IMR-90 (cell line): ENCODE data around the gene SCRG1.

Experiments
- CEBPB ChIP-seq: IDR thresholded peaks from 2 replicates; pipeline ENCODE4 v1.6.1; 2012; ENCODE audit warnings: low read depth, low read length, improper control_type of control experiment
- CHD1 ChIP-seq: IDR thresholded peaks from 2 replicates; pipeline ENCODE4 v1.6.1; 2012; ENCODE audit warnings: low read depth, low read length, improper control_type of control experiment
- FOS ChIP-seq: fragments of 150-350 bp; IDR thresholded peaks from 2 replicates; pipeline ENCODE4 v1.6.1; 2016; ENCODE audit warnings: low read depth, low read length
- MAFK ChIP-seq: IDR thresholded peaks from 2 replicates; pipeline ENCODE4 v1.6.1; 2012; ENCODE audit warnings: low read depth, low read length, improper control_type of control experiment
- MAZ ChIP-seq: IDR thresholded peaks from 2 replicates; pipeline ENCODE4 v1.6.1; 2012; ENCODE audit warnings: low read depth, mild to moderate bottlenecking, low read length, improper control_type of control experiment, moderate library complexity, borderline replicate concordance
- MXI1 ChIP-seq: IDR thresholded peaks from 2 replicates; pipeline ENCODE4 v1.6.1; 2012; ENCODE audit warnings: low read depth, mild to moderate bottlenecking, low read length, moderate library complexity, borderline replicate concordance
- POLR2A ChIP-seq: IDR thresholded peaks from 2 replicates; pipeline ENCODE4 v1.6.1; 2012; ENCODE audit warnings: mild to moderate bottlenecking, low read depth, low read length
- RAD21 ChIP-seq: IDR thresholded peaks from 2 replicates; pipeline ENCODE4 v1.6.1; 2012; ENCODE audit warnings: low read length, improper control_type of control experiment
- RCOR1 ChIP-seq: IDR thresholded peaks from 2 replicates; pipeline ENCODE4 v1.6.1; 2012; ENCODE audit warnings: mild to moderate bottlenecking, low read length, improper control_type of control experiment; ENCODE audit not compliant: insufficient replicate concordance
- RFX5 ChIP-seq: IDR thresholded peaks from 2 replicates; pipeline ENCODE4 v1.8.0; 2012; ENCODE audit warnings: low read depth, mild to moderate bottlenecking, low read length, moderate library complexity
- SMC3 ChIP-seq: fragments of 150-350 bp; IDR thresholded peaks from 2 replicates; pipeline ENCODE4 v1.6.1; 2016; ENCODE audit warnings: low read depth, mild to moderate bottlenecking, antibody characterized with exemption, low read length, moderate library complexity
- TF ChIP-seq, protein P1 (sequence below): conservative IDR thresholded peaks from 2 replicates; pipeline ENCODE4 v1.5.1; 2012; ENCODE audit warnings: mild to moderate bottlenecking, low read depth, low read length, improper control_type of control experiment
- TF ChIP-seq, protein P2 (sequence below): fragments of 150-350 bp; IDR thresholded peaks from 2 replicates; pipeline ENCODE4 v1.6.1; 2016; ENCODE audit warnings: low read depth, mild to moderate bottlenecking, low read length, moderate library complexity, borderline replicate concordance
- TF ChIP-seq, protein P3 (sequence below): fragments of 150-350 bp; IDR thresholded peaks from 2 replicates; pipeline ENCODE4 v1.6.1; 2017; ENCODE audit warnings: mild to moderate bottlenecking, antibody characterized with exemption, low read length, low read depth

DNA sequence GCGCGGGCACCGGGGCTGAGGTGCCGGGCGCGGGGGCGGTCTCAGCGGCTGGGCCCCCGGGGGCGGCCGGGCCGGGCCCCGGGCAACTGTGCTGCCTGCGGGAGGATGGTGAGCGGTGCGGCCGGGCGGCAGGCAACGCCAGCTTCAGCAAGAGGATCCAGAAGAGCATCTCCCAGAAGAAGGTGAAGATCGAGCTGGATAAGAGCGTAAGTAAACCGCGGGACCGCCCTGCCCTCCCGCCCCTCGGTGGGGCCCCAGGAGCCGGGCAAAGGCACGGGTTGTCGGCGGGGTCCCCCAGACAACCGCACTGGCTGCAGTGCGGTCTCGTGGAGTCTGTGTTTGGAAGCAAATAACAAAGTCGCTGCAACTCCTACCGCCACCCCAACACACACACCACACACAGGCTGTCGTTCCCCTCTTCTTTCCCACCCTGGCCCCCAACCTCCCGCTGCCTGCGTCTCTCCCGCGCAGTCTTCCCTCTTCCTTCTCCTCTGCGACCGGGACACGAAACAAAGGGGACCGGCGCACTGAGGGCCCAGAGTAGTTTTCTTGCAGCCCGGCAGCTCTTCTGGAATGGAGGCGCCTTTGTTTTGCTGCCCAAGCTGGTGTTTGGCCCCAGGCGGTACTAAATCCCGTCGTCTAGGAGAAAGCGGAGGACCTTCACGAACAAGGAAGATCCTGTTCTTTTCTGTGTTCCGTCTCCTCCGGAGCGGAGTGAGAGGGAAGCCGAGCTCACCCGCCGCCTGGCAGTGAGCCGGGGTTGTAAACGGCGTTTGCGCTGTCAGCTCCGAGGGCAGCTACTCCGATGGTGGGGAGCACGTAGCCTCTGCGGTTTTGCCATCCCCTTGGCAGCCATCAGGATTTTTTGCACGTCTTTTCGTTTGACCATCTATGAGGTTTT is 27.4 kb downstream of the SCRG1 start:
- TF ChIP-seq, protein P1, sequence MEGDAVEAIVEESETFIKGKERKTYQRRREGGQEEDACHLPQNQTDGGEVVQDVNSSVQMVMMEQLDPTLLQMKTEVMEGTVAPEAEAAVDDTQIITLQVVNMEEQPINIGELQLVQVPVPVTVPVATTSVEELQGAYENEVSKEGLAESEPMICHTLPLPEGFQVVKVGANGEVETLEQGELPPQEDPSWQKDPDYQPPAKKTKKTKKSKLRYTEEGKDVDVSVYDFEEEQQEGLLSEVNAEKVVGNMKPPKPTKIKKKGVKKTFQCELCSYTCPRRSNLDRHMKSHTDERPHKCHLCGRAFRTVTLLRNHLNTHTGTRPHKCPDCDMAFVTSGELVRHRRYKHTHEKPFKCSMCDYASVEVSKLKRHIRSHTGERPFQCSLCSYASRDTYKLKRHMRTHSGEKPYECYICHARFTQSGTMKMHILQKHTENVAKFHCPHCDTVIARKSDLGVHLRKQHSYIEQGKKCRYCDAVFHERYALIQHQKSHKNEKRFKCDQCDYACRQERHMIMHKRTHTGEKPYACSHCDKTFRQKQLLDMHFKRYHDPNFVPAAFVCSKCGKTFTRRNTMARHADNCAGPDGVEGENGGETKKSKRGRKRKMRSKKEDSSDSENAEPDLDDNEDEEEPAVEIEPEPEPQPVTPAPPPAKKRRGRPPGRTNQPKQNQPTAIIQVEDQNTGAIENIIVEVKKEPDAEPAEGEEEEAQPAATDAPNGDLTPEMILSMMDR: no peak
- TF ChIP-seq CHD1 (no peak), RAD21 (no peak), POLR2A (no peak), RFX5 (no peak), MAZ (no peak), CEBPB (no peak), SMC3 (no peak), RCOR1 (no peak), MAFK (no peak), FOS (no peak), MXI1 (peak; percentile 65; the same call in 1 of the 2 replicates)
- TF ChIP-seq, protein P2, sequence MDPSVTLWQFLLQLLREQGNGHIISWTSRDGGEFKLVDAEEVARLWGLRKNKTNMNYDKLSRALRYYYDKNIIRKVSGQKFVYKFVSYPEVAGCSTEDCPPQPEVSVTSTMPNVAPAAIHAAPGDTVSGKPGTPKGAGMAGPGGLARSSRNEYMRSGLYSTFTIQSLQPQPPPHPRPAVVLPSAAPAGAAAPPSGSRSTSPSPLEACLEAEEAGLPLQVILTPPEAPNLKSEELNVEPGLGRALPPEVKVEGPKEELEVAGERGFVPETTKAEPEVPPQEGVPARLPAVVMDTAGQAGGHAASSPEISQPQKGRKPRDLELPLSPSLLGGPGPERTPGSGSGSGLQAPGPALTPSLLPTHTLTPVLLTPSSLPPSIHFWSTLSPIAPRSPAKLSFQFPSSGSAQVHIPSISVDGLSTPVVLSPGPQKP: no peak
- TF ChIP-seq, protein P3, sequence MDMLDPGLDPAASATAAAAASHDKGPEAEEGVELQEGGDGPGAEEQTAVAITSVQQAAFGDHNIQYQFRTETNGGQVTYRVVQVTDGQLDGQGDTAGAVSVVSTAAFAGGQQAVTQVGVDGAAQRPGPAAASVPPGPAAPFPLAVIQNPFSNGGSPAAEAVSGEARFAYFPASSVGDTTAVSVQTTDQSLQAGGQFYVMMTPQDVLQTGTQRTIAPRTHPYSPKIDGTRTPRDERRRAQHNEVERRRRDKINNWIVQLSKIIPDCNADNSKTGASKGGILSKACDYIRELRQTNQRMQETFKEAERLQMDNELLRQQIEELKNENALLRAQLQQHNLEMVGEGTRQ: no peak
